Measurements from ENCODE around the gene SPACDR.
"Not testable (repeated sequence)": the region's sequence is repeated elsewhere in the genome, so short reads cannot be mapped to it uniquely, and the experiment has no call there.

Gene SPACDR

DNA sequence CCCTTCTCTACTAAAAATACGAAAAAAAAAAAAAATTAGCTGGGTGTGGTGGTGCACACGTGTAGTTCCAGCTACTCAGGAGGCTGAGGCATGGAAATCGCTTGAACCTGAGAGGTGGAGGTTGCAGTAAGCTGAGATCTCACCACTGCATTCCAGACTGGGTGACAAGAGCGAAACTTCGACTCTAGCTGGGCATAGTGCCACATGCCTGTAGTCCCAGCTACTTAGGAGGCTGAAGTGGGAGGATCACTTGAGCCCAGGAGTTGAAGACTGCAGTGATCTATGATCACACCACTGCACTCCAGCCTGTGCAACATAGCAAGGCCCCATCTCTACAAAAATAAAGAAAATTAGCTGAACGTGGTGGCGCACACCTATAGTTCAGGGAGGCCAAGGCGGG is 1.2 kb upstream of the SPACDR start:
- DNase-seq = no peak

DNA sequence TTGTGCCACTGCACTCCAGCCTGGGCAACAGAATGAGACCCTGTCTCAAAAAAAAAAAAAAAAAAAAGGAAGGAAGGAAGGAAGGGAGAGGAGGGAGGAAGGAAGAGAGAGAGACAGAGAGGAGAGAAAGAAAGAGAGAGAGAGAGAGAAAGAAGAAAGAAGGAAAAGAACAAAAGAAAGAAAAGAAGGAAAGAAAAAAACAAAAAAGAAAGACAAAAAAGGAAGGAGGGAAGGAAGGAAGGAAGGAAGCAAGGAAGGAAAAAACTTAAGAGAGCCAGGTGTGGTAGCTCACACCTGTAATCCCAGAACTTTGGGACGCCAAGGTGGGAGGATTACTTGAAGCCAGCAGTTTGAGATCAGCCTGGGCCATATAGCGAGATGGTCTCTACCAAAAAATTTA is 731 bp upstream of the SPACDR start:
- DNase-seq = no peak

DNA sequence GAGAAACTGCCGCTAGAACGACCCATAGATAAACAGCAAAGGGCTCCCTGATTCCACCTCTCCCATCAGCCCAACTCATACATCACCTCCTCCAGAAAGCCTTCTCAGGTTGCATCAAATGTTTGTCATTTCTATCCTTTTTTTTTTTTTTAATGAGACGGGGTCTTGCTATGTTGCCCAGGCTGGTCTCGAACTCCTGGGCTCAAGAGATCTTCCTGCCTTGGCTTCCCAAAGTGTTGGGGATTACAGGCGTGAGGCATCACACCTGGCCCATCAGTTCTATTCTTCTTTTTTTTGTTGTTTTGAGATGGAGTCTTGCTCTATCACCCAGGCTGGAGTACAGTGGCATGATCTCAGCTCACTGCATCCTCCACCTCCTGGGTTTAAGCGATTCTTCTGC is 7.0 kb downstream of the SPACDR start:
- DNase-seq = no peak

DNA sequence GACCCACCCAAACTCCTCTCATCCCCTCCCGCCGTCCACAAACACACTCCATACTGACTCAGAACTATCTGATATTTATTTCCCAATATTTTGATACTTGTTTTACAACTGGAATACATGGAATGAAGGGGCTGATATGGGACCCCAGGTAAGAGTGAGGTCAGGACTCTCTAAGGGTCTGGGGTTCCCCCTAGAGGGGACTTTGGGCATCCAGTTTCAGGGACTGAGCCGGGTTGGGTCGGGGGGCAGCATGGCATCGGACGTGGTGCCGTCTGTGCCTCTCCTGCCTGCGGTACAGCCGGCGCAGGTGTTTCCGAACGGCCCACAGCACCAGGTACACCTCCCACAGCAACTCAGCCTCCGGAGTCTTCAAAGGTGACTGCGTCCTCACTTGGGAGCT is 7.5 kb downstream of the SPACDR start:
- DNase-seq = no peak

DNA sequence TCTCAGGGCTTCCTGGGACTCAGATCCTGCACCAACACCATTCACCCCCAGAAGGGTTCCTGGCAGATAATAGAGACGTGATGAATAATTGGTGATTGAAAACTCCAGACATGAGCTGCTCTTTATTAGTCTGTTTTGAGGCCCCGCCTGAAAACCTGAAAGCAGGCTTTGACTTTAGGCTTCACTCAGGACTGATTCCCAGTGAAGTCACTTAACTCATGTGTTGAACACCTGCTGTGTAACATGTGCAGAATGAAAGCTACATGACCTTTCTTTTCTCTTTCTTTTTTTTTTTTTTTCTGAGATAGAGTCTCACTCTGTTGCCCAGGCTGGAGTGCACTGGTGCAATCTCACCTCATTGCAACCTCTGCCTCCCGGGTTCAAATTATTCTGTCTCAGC is 8.9 kb downstream of the SPACDR start:
- no peak for DNase-seq

DNA sequence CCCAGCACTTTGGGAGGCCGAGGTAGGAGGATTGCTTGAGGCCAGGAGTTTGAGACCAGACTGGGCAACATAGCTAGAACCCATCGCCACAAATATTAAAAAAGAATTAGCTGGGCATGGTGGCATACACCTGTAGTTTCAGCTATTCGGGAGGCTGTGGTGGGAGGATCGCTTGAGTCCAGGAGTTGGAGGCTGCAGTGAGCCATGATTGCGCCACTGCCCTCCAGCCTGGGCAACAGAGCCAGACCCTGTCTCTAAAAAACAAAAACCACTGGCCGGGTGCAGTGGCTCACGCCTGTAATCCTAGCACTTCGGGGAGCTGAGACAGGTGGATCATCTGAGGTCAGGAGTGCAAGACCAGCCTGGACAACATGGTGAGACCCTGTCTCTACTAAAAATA is 10.2 kb downstream of the SPACDR start:
- not testable (repeated sequence) for DNase-seq

DNA sequence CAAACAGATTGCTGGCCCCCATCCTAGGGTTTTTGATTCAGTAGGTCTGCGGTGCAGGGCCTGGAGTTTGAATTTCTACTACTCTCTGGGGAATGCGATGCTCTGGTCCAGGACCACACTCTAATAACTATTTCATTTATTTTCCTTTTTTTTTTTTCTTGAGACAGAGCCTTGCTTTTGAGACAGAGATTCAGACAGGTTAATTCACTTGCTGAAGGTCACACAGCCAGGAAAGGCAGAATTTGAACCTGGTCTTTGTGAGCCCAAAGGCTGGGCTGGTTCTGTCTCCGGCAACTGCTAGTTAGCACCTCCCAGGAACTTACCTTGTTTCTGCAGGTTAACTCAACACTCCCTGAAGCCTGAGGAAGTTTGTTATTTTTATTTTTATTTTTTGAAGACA is 11.5 kb downstream of the SPACDR start:
- DNase-seq = no peak

DNA sequence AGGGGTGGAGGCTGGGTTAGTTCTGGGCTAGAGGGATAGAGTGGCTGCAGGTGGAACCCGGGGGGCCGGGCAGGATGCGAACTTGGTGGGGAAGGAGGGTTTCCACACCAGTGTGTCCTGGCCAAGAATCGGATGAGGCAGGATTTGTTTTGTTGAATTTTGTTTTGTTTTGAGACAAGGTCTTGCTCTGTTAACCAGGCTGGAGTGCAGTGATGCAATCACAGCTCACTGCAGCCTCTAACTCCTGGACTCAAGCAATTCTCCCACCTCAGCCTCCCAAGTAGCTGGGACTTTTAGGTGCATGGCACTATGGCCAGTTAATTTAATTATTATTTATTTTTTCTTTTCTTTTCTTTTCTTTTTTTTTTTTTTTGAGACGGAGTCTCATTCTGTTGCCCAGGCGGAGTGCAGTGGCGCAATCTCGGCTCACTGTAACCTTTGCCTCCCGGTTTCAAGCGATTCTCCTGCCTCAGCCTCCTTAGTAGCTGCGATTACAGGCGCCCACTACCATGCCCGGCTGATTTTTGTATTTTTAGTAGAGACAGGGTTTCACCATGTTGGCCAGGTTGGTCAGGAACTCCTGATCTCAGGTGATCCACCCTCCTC is 14.8 kb downstream of the SPACDR start:
- no peak for DNase-seq

DNA sequence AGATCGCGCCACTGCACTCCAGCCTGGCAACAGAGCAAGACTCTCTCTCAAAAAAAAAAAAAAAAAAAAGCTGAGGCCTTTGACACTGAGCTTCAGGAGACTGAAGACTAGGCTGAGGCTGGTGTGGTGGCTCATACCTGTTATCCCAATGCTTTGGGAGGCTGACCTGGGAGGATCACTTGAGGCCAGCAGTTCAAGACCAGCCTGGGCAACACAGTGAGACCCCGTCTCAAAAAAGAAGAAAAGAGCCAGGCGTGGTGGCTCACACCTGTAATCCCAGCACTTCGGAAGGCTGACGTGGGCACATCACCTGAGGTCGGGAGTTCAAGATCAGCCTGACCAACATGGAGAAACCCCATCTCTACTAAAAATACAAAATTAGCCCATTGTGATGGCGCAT is 16.7 kb downstream of the SPACDR start:
- DNase-seq = not testable (repeated sequence)

DNA sequence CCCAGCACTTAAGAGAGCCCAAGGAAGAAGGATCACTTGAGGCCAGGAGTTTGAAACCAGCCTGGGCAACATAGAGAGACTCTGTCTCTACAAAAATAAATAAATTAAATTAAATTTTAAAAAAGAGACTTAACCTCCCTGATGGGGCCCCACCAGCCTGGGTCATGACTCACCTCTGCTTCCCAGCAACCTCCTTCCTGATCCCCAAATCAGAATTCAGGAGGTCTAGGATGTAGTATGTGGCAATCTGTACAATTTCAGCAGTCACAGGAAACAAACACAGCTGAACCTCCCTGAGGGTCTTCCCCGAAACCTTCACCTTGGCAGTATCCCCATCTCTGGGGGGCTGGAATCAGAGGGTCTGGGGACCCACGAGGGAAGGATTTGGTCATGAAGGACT is 18.0 kb downstream of the SPACDR start:
- no peak for DNase-seq

DNA sequence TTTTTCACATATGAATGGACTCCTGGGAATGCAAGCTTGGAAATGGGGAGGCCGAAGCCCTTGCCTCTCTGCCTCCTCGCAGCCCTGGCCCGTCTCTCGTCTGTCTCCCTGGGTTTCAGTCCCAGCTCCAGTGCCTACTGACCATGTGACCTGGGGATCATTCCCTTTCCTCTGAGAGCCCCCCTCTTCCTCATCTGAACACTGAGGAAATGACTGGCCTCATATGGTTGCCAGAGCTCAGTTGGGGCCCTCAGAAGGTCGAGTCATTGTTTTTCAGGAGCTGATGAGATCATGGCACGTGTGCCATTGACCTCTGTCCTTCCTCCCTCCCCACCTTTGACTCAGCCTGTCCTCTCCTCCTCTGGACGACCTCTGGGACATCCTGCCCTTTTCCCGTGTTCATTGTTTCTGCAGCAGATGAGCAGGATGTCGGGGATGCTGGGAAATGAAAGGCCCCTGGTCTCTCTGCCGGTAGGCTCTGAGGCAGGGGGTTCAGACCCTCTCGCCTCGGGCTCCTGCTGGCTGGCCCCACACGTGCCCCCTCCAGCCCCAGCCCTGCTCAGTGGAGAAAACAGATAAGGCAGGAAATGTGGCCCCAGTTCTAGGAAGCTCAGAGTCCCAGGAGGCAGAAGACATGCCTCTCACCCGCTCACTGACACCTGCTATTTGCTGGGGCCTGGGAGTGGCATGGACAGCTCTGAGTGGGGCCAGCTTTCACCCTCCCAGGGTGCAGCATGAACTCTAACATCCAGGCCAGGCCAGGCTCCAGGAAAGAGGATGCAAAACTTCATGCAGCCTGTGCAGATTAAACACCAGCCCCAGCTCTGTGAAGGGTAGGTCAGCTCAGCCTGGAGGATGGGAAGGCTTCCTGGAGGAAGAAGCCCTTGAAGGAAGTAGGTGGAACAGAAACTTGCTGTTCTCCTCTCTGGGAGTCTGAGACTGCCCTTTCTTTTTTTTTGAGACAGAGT is 19.5 kb downstream of the SPACDR start:
- no peak for DNase-seq

DNA sequence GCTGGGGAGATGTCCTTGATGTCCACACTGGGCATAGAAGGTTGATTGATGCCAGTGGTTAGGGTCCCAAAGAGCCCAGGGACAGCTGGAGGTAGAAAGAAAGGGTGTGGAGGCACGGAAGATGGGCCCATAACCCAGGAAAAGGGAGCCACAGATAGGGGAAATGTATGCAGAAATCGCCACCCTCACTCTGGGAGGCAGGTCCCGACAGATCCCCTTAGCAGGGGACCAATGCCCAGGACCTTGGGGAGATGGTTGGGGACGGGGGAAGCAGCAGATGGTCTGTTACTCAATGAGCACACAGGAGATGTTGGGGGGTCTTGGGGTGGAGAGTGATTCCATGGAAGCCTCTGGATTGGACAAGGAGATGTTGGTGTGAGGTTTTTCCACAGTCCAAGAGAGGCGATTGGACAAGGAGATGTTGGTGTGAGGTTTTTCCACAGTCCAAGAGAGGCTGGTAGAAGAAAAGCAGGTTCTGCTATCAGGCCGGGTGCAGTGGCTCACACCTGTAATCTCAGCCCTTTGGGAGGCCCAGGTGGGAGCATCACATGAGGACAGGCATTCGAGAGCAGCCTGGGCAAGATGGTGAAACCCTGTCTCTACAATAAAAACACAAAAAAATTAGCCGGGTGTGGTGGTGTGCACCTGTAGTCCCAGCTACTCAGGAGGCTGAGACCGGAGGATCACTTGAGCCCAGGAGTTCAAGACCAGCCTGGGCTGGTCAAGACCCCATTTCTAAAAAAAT is 20.8 kb downstream of the SPACDR start:
- no peak for DNase-seq

DNA sequence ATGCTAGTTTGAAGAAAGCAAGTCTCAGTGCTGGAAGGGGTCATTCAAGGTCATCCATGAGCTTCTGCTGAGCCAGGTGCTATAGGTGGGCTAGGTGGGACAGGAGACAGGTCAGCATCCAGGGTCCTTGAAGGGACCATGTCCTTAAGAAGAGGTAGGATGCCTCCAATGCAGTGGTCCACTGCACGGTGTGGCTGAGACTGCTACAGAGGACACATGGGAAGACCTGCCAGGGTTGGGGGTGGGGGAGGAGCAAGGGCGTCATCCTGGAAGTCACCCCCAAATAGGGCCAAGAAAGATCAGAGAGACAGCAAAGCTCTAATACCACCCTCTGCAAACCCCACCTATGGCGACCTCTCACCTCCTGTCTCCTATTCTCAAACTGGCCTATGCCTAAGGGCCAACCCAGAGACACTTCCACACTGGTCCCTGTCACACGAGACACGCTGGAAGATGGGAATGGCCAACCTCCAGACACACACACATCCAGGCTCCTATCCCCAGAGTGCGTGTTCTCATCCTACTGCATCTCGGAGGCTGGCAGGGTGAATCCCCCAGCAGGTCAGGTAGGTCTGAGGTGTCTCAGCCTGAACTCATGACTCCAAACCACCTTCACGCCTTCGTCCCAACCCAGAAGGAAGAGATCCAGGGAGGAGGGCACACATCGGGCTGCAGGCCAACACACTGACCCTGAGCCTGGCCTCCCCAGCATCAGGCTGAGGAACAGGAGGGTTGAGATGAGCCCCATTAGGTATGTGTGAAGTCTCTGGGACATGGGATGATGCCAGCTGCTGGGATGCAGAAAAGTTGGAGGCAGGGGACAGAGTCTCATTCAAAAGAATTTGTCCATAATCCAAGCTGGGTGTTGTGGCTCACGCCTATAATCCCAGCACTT is 22.2 kb downstream of the SPACDR start:
- no peak for DNase-seq

DNA sequence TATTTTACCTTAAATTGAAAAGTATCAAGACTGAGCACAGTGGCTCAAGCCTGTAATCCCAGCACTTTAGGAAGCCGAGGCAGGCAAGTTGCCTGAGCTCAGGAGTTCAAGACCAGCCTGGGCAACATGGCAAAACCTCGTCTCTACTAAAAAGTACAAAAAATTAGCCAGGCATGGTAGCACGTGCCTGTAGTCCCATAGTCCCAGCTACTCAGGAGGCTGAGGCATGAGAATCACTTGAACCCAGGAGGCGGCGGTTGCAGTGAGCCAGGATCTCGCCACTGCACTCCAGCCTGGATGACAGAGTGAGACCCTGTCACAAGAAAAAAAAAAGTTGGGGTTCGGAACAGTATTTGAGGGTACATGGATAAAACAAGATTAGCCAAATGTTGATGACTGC is 24.8 kb downstream of the SPACDR start:
- DNase-seq = not testable (repeated sequence)

DNA sequence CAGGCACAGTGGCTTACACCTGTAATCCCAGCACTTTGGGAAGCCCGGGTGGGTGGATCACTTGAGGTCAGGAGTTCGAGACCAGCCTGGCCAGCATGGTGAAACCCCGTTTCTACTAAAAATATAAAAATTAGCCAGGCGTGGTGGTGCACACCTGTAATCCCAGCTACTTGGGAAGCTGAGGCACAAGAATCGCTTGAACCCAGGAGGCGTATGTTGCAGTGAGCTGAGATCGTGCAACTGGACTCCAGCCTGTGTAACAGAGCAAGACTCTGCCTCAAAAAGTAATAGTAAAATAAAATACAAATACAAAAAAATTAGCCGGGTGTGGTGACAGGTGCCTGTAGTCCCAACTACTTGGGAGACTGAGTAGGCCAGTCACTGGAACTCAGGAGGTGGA is 25.3 kb downstream of the SPACDR start:
- not testable (repeated sequence) for DNase-seq

DNA sequence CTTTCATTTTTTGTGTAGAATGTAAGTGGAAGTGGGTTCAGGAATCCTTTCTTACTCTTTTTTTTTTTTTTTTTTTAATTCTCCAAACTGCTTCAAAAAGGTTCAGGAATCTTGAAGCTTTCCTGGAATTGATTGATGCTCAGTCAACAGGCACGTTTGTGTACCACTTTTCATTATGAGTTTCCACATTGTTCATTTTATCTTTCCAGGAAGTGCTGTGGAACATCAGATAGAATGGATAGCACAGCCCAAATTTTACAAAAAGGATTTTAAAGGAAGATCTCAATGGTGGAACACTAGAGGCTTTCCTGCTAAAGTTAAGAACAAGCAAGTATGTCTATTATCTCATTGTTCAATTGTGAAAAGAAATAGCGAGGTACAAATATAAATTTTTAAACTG is 25.9 kb downstream of the SPACDR start:
- DNase-seq = no peak

DNA sequence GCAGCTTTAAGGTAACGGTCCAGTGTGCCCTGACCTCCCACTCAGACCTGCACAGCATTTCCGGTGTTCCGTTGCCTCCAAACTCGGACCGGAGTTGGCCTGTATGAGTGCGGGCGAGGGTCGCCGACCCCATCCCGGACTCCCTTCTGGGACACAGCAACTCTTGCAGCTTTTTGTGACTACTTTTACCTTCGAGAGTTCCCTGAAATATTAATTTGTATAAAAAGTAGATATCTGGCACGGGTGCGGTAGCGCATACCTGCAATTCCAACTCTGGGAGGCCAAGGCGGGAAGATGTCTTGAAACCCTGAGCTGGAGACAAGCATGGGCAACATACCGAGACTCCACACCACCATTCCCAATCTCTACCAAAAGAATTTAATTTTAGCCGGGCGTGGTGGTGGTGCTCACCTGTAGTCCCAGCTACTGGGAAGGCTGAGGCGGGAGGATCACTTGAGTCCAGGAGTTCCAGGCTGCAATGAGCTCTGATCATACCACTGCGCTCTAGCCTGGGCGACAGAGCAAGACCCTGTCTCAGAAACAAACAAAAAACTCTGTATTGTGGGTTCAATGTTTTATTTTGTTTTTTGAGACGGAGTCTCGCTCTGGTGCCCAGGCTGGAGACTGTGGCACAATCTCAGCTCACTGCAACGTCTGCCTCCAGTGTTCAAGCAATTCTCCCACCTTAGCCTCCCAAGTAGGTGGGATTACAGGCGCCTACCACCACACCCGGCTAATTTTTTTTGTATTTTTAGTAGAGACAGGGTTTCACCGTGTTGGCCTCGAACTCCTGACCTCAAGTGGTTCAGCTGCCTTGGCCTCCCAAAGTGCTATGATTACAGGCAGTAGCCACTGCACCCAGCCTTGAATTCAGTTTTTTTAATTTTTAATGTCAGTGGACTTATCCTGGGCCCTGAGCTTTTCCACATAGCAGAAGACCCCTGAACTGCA is 26.6 kb downstream of the SPACDR start:
- DNase-seq = no peak

DNA sequence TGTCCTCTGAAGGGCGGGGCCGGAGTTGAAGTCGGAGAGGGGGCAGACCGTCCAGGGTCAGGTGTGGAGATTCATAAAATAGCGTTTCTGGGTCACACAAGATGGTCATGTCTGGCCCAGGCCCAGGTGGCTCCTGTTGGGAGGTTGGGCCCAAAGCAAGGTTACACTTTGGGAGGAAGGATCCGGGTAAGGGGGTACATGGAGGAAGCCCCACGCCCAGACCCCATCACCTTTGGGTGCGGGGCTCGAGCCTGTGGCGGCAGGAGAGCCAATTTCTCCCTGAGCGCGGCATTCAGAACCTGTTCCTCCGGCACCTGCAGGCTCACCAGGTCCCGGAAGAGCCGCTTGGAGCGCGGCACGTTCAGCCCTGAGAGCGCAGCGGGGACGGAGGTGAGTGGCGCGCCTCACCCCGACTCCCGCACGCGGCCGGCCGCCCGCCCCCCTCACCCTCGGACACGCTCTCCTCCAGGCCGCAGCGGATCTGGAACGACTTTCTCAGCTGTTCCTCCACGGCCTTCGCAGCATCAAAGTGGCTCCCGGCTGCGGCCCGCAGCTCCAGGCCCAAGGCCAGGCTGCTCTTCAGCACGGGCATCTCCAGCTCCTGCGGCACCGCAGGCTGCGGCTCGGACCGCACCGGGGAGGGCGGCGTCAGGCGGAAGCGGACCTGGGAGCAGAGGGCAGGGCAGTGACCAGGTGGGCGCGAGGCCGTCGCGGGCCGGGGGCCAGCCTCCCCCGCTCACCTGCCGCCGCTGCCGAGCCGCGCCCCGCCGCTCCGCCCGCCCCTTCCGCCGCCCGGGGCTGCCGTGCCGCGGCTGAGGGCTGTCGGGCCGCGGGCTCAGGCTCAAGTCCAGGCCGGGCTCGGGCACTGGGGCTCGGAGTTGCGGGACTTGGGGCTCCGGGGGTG is 28.4 kb downstream of the SPACDR start:
- DNase-seq = peak; percentile 60

DNA sequence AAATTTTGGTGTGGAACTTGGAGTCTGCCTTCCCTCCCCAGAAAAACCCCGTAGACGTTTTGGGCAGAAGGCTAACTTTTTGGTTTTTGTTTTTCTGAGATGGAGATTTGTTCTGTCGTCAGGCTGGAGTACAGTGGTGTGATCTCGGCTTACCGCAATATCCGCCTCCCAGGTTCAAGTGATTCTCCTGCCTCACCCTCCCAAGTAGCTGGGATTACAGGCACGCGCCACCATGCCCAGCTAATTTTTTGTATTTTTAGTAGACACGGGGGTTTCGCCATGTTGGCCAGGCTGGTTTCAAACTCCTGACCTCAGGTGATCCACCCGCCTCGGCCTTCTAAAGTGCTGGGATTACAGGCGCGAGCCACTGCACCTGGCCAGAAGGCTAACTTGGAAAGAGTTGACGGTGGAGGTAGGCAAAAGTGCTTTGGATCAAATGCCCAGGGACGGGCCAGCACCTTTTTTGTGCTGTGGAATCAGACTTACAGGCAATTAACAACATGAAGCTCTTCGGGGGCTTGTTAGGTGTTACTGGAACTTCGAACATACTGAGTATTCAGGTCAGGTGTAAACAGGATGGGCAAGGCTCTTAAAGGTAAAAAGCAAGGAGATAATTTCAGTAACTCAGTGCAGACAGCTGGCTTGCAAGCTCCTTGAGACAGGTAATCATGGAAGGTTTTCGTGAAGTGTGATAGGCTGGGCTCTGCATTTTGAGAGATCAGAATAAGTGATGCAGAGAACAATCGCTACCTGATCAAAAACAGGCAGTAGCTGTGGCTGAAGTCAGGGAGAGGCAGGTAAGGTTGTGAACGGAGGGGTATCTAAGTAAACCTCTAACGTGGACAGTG is 29.5 kb downstream of the SPACDR start:
- no peak for DNase-seq

Measured in activated CD4-positive, alpha-beta T cell treated with anti-CD3 and anti-CD28 coated beads, Interleukin-2, Interleukin-6, amounts not matched to agents 100 ng/mL and 50 ng/mL, durations not matched to agents 16 hours and 8 hours (primary cell).